H1 (cell line): ENCODE measurements around the gene GNAO1. TPM values are rescaled to one million over a fixed set of nuclear protein-coding genes. Genes with fewer than 3 reads are reported as not detected.

Experiments
- CTCF ChIA-PET: fragments of 300-600 bp; sonication (Branson Sonifier 250); formaldehyde crosslinking; loops from one replicate; lab custom pipeline; 2021; ENCODE audit not compliant: partially characterized antibody; lab: Charles Lee
- POLR2A ChIA-PET: fragments of 300-600 bp; sonication (Branson Sonifier 250); formaldehyde crosslinking; loops from one replicate; lab custom pipeline; 2021; ENCODE audit warnings: inconsistent platforms; ENCODE audit not compliant: partially characterized antibody; lab: Charles Lee
- DNase-seq, 2 experiments: peaks; one replicate each; pipeline versions ENCODE4 v3.0.0 to v3.0.0-alpha.2; 2010 to 2022; ENCODE audit warnings: low spot score in 2 of 2, low read depth in 1 of 2, mixed read lengths in 1 of 2
- FAIRE-seq: peaks from 2 replicates; lab custom pipeline; 2011; peaks lifted over from hg19 to GRCh38; lab: Jason Lieb, UNC
- H2AFZ ChIP-seq: 2 replicates; pipeline ENCODE4 v1.8.1; 2012; ENCODE audit warnings: low read length, inconsistent platforms
- H2AK5ac ChIP-seq: 2 replicates; pipeline ENCODE4 v1.6.1; 2013; ENCODE audit warnings: low read depth, low read length
- H2BK120ac ChIP-seq: replicated peaks from 2 replicates; pipeline ENCODE3; 2013; ENCODE audit warnings: low read depth, low read length, inconsistent platforms
- H2BK12ac ChIP-seq: 2 replicates; pipeline ENCODE4 v1.6.1; 2013; ENCODE audit warnings: low read depth, low read length
- H2BK15ac ChIP-seq: 2 replicates; pipeline ENCODE4 v1.6.1; 2013; ENCODE audit warnings: low read length
- H2BK20ac ChIP-seq: 2 replicates; pipeline ENCODE4 v1.6.1; 2013; ENCODE audit warnings: low read length
- H2BK5ac ChIP-seq: 2 replicates; pipeline ENCODE4 v1.6.1; 2013; ENCODE audit warnings: low read depth, low read length
- H3K14ac ChIP-seq: 2 replicates; pipeline ENCODE4 v1.6.1; 2013; ENCODE audit warnings: inconsistent platforms; ENCODE audit not compliant: insufficient read length
- H3K18ac ChIP-seq: 2 replicates; pipeline ENCODE4 v1.6.1; 2013; ENCODE audit warnings: low read length; ENCODE audit errors: extremely low read depth
- H3K23ac ChIP-seq: 2 replicates; pipeline ENCODE4 v1.6.1; 2013; ENCODE audit warnings: inconsistent platforms; ENCODE audit not compliant: insufficient read length
- H3K23me2 ChIP-seq: 2 replicates; pipeline ENCODE4 v1.6.1; 2013; ENCODE audit warnings: low read depth, low read length
- H3K27ac ChIP-seq: 2 replicates; pipeline ENCODE4 v1.6.1; 2011; ENCODE audit warnings: low read depth, low read length, inconsistent platforms
- H3K27me3 ChIP-seq, 4 experiments: replicated peaks in 1 of 4; 1 replicate in 1 of 4; 2 replicates in 3 of 4; pipeline versions ENCODE4 v1.6.1 to v1.8.1; 2011 to 2013; ENCODE audit warnings: low read length in 3 of 4, mild to moderate bottlenecking in 3 of 4, inconsistent platforms in 2 of 4, mixed read lengths in 2 of 4, moderate library complexity in 1 of 4; ENCODE audit not compliant: control insufficient read depth in 3 of 4, insufficient read depth in 3 of 4; ENCODE audit errors: extremely low read depth in 1 of 4
- H3K36me3 ChIP-seq, 4 experiments: 2 replicates each; pipeline versions ENCODE4 v1.6.1 to v1.8.1; 2011 to 2013; ENCODE audit warnings: mild to moderate bottlenecking in 4 of 4, low read length in 3 of 4, moderate library complexity in 2 of 4, control low read depth in 1 of 4, inconsistent platforms in 1 of 4; ENCODE audit not compliant: insufficient read depth in 4 of 4, control insufficient read depth in 2 of 4
- H3K4ac ChIP-seq: replicated peaks from 2 replicates; pipeline ENCODE3; 2013; ENCODE audit warnings: low read length, low read depth, mixed read lengths, inconsistent platforms; ENCODE audit not compliant: insufficient read length
- H3K4me1 ChIP-seq, 4 experiments: replicated peaks in 1 of 4; 1 replicate in 1 of 4; 2 replicates in 3 of 4; pipeline versions ENCODE4 v1.6.1 to v1.8.1; 2011 to 2013; ENCODE audit warnings: low read length in 3 of 4, inconsistent platforms in 2 of 4, mixed read lengths in 1 of 4; ENCODE audit not compliant: insufficient read depth in 4 of 4, control insufficient read depth in 3 of 4
- H3K4me2 ChIP-seq, 2 experiments: 2 replicates each; pipeline versions ENCODE4 v1.6.1 to v1.8.1; 2011 to 2013; ENCODE audit warnings: low read depth in 2 of 2, low read length in 2 of 2, control low read depth in 1 of 2, inconsistent platforms in 1 of 2, mild to moderate bottlenecking in 1 of 2; ENCODE audit not compliant: insufficient read depth in 1 of 2
- H3K4me3 ChIP-seq, 4 experiments: fragments of 200-600, 300-600 bp in 1 of 4; sonication (generic), shearing (Covaris generic), sonication (Bioruptor Twin) in 1 of 4; 2 replicates each; pipeline versions ENCODE4 v1.5.1 to v1.8.1; 2011 to 2016; ENCODE audit warnings: low read length in 4 of 4, low read depth in 3 of 4, control low read depth in 2 of 4, inconsistent platforms in 2 of 4, mild to moderate bottlenecking in 2 of 4, mixed read lengths in 1 of 4, moderate library complexity in 1 of 4; ENCODE audit not compliant: insufficient read depth in 2 of 4; ENCODE audit errors: extremely low read depth in 1 of 4
- H3K56ac ChIP-seq: replicated peaks from 2 replicates; pipeline ENCODE3; 2013; ENCODE audit warnings: low read depth, mild to moderate bottlenecking, mixed read lengths, low read length, inconsistent platforms; ENCODE audit not compliant: insufficient read length
- H3K79me1 ChIP-seq: 2 replicates; pipeline ENCODE4 v1.6.1; 2013; ENCODE audit warnings: low read depth, low read length, control low read depth
- H3K79me2 ChIP-seq, 2 experiments: 2 replicates each; pipeline versions ENCODE4 v1.6.1 to v1.8.1; 2012 to 2013; ENCODE audit warnings: low read length in 2 of 2, mild to moderate bottlenecking in 2 of 2, inconsistent platforms in 1 of 2; ENCODE audit not compliant: insufficient read depth in 2 of 2, control insufficient read depth in 1 of 2
- H3K9ac ChIP-seq, 4 experiments: replicated peaks in 1 of 4; 1 replicate in 1 of 4; 2 replicates in 3 of 4; pipeline versions ENCODE4 v1.6.1 to v1.8.1; 2011 to 2013; ENCODE audit warnings: low read depth in 3 of 4, low read length in 3 of 4, control low read depth in 2 of 4, mild to moderate bottlenecking in 2 of 4, moderate library complexity in 2 of 4, inconsistent platforms in 1 of 4; ENCODE audit errors: extremely low read depth in 1 of 4
- H3K9me3 ChIP-seq, 2 experiments: 2 replicates each; pipeline versions ENCODE4 v1.6.1 to v1.8.1; 2012 to 2013; ENCODE audit warnings: mild to moderate bottlenecking in 2 of 2, moderate library complexity in 2 of 2, control low read depth in 1 of 2, inconsistent platforms in 1 of 2, low read depth in 1 of 2, low read length in 1 of 2, mixed read lengths in 1 of 2; ENCODE audit not compliant: insufficient read depth in 2 of 2
- H4K20me1 ChIP-seq, 2 experiments: replicated peaks in 1 of 2; 2 replicates each; pipeline versions ENCODE3 to v1.8.1; 2011 to 2013; ENCODE audit warnings: inconsistent platforms in 2 of 2, low read length in 2 of 2, mild to moderate bottlenecking in 1 of 2; ENCODE audit not compliant: insufficient read depth in 2 of 2, control insufficient read depth in 1 of 2
- H4K5ac ChIP-seq: 2 replicates; pipeline ENCODE4 v1.6.1; 2013; ENCODE audit warnings: low read length, low read depth, mixed read lengths, inconsistent platforms; ENCODE audit not compliant: insufficient read length
- H4K8ac ChIP-seq: 2 replicates; pipeline ENCODE4 v1.8.0; 2013; ENCODE audit warnings: mild to moderate bottlenecking, moderate library complexity, low read length, inconsistent platforms; ENCODE audit not compliant: insufficient read depth; ENCODE audit errors: extremely low read depth
- H4K91ac ChIP-seq: replicated peaks from 2 replicates; pipeline ENCODE3; 2013; ENCODE audit warnings: low read length, mixed read lengths, inconsistent platforms; ENCODE audit not compliant: insufficient read length
- CHD1 ChIP-seq: IDR thresholded peaks from 2 replicates; pipeline ENCODE4 v1.6.1; 2012; ENCODE audit warnings: low read depth, low read length, improper control_type of control experiment
- EZH2 ChIP-seq: fragments of 200-600 bp; sonication (generic); IDR thresholded peaks from 2 replicates; pipeline ENCODE4 v1.7.1; 2012; ENCODE audit warnings: low read depth, mild to moderate bottlenecking, moderate library complexity, low read length, inconsistent platforms; ENCODE audit not compliant: severe bottlenecking
- MAFK ChIP-seq: IDR thresholded peaks from 2 replicates; pipeline ENCODE4 v1.6.1; 2012; ENCODE audit warnings: low read depth, mild to moderate bottlenecking, improper control_type of control experiment, low read length
- RFX5 ChIP-seq: IDR thresholded peaks from 2 replicates; pipeline ENCODE4 v1.6.1; 2011; ENCODE audit warnings: low read depth, low read length, improper control_type of control experiment, borderline replicate concordance
- SAP30 ChIP-seq: fragments of 300-600 bp; sonication (generic); IDR thresholded peaks from 2 replicates; pipeline ENCODE4 v1.7.1; 2012; ENCODE audit warnings: low read length, moderate library complexity, mild to moderate bottlenecking, inconsistent platforms; ENCODE audit not compliant: insufficient read depth, insufficient replicate concordance
- SIX5 ChIP-seq: IDR thresholded peaks from 2 replicates; pipeline ENCODE4 v1.6.1; 2011; ENCODE audit warnings: mild to moderate bottlenecking, low read depth, low read length
- SRF ChIP-seq: IDR thresholded peaks from 2 replicates; pipeline ENCODE4 v1.6.1; 2011; ENCODE audit warnings: mild to moderate bottlenecking, low read depth, low read length, moderate library complexity
- TAF7 ChIP-seq: optimal IDR thresholded peaks from 2 replicates; pipeline ENCODE3; 2011; ENCODE audit warnings: low read depth, mild to moderate bottlenecking, inconsistent platforms, low read length, moderate library complexity, borderline replicate concordance
- TEAD4 ChIP-seq: IDR thresholded peaks from 2 replicates; pipeline ENCODE4 v1.6.1; 2012; ENCODE audit warnings: low read depth, low read length, inconsistent platforms, mixed read lengths
- whole genome bisulfite sequencing, 2 experiments: shearing (Covaris generic) in 1 of 2; methylation state at CpG; one replicate each; pipeline versions ENCODE4 v1.1.6 to v1.1.7; 2013 to 2015; ENCODE audit warnings: low lambda C conversion rate in 2 of 2, mixed read lengths in 2 of 2, inconsistent platforms in 1 of 2, low coverage in 1 of 2, missing lambda C conversion rate in 1 of 2; ENCODE audit not compliant: insufficient replicate concordance in 2 of 2, insufficient coverage in 1 of 2, insufficient read length in 1 of 2; ENCODE audit errors: extremely low coverage in 1 of 2, missing lambda C conversion rate in 1 of 2; 5-methylcytosine and 5-hydroxymethylcytosine counted together
- polyA plus RNA-seq, 7 experiments: library from polyadenylated mRNA; depleted of rRNA in 3 of 7; stranded (reverse) in 5 of 7; unstranded in 2 of 7; fragments of >200 nt in 5 of 7; fragments of 200-250 nt in 2 of 7; gene quantifications; 1 replicate in 5 of 7; 2 replicates in 1 of 7; 4 replicates in 1 of 7; pipeline versions ENCODE4 v1.2.1 to v1.2.3, GENCODE V29; 2011 to 2013; ENCODE audit warnings: missing spikeins in 2 of 7, mixed read lengths in 2 of 7
- total RNA-seq: library from RNA; stranded (reverse); fragmentation: NEBNext Ultra II Directional; extraction: Animal tissue kit (Norgen Biotek cat#: 25700); gene quantifications from 2 replicates; pipeline ENCODE4 v1.2.1, GENCODE V29; 2021
- TF ChIP-seq, protein P1 (sequence below), 3 experiments: IDR thresholded peaks; 1 replicate in 2 of 3; 2 replicates in 1 of 3; pipeline versions ENCODE4 v1.5.1 to v1.6.1; 2011; ENCODE audit warnings: low read length in 3 of 3, mild to moderate bottlenecking in 3 of 3, inconsistent platforms in 2 of 3, low read depth in 1 of 3, moderate library complexity in 1 of 3; ENCODE audit not compliant: insufficient read depth in 1 of 3; ENCODE audit errors: control extremely low read depth in 1 of 3

GNAO1 gene
- total and polyA plus RNA-seq, 2 of the 8 experiments (the other 6 are each of a cell fraction or from before 2014, with no cell fraction given) = 6.7 to 34.4 TPM

- peaks cover 4 to 13% of the 10 kb centered on the region in 2 experiments; a peak in 2 of 4 replicates for H3K9me3 ChIP-seq
- no peak overlapping the region for H2AFZ ChIP-seq
- H3K79me1 ChIP-seq = no peaks in the 10 kb centered on the region
- H3K36me3 ChIP-seq = peaks cover 0 to 23% (median 10%) of the 10 kb centered on the region in 4 experiments; a peak in 4 of 8 replicates
- TF ChIP-seq CHD1 (no peak), TAF7 (no peak), TEAD4 (no peak), SIX5 (no peak), RFX5 (no peak), SAP30 (no peak), EZH2 (no peak), SRF (no peak), MAFK (no peak)
- TF ChIP-seq, protein P1, sequence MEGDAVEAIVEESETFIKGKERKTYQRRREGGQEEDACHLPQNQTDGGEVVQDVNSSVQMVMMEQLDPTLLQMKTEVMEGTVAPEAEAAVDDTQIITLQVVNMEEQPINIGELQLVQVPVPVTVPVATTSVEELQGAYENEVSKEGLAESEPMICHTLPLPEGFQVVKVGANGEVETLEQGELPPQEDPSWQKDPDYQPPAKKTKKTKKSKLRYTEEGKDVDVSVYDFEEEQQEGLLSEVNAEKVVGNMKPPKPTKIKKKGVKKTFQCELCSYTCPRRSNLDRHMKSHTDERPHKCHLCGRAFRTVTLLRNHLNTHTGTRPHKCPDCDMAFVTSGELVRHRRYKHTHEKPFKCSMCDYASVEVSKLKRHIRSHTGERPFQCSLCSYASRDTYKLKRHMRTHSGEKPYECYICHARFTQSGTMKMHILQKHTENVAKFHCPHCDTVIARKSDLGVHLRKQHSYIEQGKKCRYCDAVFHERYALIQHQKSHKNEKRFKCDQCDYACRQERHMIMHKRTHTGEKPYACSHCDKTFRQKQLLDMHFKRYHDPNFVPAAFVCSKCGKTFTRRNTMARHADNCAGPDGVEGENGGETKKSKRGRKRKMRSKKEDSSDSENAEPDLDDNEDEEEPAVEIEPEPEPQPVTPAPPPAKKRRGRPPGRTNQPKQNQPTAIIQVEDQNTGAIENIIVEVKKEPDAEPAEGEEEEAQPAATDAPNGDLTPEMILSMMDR (IDR thresholded peaks at IDR 0.05; ENCODE audit: control extremely low read depth in 1 of 3, insufficient read depth in 1 of 3, low read depth in 1 of 3, low read length in 3 of 3) = no peak
- no peak overlapping the region for H4K5ac ChIP-seq
- no peak overlapping the region for H2AK5ac ChIP-seq
- no peak overlapping the region for H3K27ac ChIP-seq
- DNase-seq = no peak
- WGBS, 2 experiments = 93% methylated on average over 3 of the region's 3 CpGs; no CpG with 5 or more reads in 1 of the 2 experiments
- H3K56ac ChIP-seq = no peak overlapping the region
- no peak overlapping the region for H3K14ac ChIP-seq
- no peaks in the 10 kb centered on the region for H3K79me2 ChIP-seq
- H3K27me3 ChIP-seq = no peaks in the 10 kb centered on the region
- no peak for FAIRE-seq
- no peak overlapping the region for H3K18ac ChIP-seq
- H2BK5ac ChIP-seq = no peak overlapping the region
- H4K8ac ChIP-seq = no peak overlapping the region
- no peak overlapping the region for H3K4me2 ChIP-seq
- ChIA-PET CTCF (interaction anchor here (3.6 kb wide), 1 partner anchor 14 kb away, joined by 19 read pairs; no protein-coding TSS in a partner anchor), POLR2A (no interaction called here)
- no peak overlapping the region for H3K4ac ChIP-seq
- no peak overlapping the region for H2BK12ac ChIP-seq
- H4K20me1 ChIP-seq = no peaks in the 10 kb centered on the region
- H3K4me1 ChIP-seq = no peaks in the 10 kb centered on the region
- no peak overlapping the region for H2BK120ac ChIP-seq
- no peak overlapping the region for H3K9ac ChIP-seq
- no peak overlapping the region for H3K23ac ChIP-seq
- no peak overlapping the region for H2BK20ac ChIP-seq
- H4K91ac ChIP-seq = no peak overlapping the region
- H3K23me2 ChIP-seq = no peaks in the 10 kb centered on the region
- no peak overlapping the region for H3K4me3 ChIP-seq
- no peak overlapping the region for H2BK15ac ChIP-seq
These were observed 196.1 kb downstream of the GNAO1 start for GRCh38 chr16:56387396-56387795.
